T-helper 9 cell (primary cell): ENCODE results near the gene DEAF1.

Source experiments
- DNase-seq: peaks from one replicate; pipeline ENCODE4 v3.0.0-alpha.2; 2020

Gene DEAF1

DNA sequence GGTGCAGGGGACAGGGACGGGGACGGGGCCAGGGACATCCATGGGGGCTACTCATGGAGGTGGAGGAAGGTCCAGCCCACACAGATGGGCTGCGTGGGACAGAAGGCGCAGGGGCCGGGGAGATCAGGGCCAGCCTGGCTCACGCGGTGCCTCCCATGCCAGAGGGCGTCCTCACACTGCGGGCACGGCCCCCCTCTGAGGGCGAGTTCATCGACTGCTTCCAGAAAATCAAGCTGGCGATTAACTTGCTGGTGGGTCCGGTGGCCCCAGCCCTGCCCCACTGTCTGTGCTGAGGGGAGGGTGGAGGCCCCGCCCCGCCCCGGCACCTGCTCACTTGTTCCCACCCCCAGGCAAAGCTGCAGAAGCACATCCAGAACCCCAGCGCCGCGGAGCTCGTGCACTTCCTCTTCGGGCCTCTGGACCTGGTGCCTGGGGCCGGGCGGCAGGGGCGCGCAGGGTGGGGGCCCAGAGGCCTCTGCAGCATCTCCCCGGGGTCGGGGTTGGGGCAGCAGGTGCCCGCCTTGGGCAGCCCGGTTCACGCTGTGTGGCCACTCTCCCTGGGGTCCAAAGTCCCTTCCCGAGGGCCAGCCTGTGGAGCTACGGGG is 26.8 kb upstream of the DEAF1 start:
- peak; percentile 49 for DNase-seq

DNA sequence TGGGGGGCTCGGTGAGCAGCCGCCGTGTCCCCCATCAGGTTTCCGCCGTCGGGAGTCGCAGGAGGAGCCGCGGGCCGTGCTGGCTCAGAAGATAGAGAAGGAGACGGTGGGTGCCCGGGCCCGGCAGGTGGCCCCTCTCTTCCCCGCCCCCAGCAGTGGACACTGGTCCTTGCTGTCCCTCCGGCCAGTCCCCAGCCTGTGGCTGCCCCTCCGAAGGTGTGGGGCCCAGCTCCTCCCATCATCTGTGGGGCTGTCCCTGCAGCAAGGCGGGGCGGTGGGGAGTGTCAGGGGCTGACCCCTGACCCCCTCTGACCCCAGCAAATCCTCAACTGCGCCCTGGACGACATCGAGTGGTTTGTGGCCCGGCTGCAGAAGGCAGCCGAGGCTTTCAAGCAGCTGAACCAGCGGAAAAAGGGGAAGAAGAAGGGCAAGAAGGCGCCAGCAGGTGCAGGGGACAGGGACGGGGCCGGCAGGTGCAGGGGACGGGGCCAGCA is 26.3 kb upstream of the DEAF1 start:
- DNase-seq: no peak

DNA sequence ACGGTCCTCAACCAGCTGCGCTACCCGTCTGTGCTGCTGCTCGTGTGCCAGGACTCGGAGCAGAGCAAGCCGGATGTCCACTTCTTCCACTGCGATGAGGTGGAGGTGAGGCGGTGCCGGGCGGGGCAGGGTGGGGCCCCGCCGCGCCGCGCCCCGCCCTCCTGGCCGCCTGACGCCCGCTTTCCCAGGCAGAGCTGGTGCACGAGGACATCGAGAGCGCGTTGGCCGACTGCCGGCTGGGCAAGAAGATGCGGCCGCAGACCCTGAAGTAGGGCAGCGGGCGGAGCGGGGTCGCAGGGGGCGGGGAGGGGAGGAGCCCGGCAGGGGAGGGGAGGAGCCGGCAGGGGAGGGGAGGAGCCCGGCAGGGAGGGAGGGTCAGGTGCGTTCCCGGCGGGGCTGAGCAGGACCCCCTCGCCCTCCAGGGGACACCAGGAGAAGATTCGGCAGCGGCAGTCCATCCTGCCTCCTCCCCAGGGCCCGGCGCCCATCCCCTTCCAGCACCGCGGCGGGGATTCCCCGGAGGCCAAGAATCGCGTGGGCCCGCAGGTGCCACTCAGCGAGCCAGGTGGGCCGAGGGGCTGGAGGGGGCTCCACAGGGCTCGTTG is 25.7 kb upstream of the DEAF1 start:
- peak; percentile 65 for DNase-seq

DNA sequence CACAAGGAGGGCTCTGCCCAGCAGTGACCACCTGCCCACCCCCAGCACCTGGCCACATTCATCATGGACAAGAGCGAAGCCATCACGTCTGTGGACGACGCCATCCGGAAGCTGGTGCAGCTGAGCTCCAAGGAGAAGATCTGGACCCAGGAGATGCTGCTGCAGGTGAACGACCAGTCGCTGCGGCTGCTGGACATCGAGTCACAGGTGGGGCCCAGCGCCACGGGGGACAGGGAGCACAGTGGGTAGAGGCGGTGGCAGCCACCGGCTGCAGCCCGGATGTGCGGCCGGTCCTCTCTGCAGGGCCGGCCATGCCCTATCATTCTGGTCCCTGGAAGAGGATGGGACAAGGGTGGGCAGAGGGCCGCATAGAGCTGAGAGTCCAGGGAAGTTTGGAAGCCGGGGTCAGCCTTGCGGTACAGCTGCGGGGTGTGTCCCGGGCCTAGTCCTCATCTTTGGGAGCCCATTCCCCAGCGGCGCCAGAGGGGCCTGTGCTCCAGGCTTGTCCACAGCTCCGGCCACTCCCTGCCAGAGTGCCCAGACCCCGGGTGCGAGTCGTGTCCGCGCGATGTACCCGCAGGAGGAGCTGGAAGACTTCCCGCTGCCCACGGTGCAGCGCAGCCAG is 25.1 kb upstream of the DEAF1 start:
- no peak for DNase-seq

DNA sequence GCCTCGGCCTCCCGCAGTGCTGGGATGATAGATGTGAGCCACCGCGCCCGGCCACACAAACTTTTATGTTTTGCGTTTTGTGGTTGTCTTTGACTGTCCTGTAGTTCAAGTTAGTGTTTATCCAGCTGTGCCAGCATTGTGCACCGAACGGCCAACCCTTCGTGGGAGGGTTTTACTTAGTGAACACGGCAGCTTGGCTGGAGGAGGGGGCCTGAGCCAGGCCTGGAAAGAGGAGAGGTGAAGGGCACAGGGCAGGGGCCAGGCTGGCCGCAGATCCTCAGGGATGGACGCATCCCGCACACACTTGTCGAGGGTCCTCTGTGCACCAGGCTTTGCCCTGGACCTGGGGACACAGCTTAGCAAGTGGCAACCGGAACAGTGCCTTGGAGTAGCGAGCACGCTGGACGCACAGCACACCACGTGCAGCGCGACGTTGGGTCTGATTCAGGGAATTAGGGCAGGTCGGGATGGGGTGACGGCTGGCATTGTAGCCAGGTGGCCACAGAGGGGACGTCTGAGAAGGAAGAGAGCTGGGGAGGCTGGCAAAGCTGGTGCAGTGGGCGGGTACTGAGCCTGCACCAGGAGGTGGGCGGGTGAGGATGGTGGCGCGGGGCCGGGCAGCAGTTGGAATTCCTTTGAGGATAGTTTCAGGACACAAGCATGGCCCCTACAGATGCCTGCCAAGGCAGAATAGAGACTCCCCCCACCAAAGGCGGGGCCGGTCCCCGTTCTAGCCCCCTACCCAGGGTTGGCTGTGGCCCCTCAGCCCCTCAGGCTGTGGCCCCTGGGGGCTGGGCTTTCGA is 24.4 kb upstream of the DEAF1 start:
- DNase-seq: no peak

DNA sequence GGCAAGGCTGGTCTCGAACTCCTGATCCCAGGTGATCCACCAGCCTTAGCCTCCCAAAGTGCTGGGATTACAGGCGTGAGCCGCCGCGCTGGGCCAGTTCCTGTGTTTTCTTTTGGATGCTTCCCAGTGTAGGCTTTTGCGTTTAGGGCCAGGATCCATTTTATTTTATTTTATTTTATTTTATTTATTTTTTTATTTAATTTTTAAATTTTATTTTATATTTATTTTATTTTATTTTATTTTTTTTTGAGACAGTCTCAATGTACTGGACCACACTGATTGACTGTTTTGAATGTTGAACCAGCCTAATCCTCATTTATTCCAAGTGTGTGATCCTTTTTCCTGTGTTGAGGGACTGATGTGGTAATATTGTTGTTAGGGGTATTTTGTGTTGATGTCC is 19.4 kb upstream of the DEAF1 start:
- no peak for DNase-seq

DNA sequence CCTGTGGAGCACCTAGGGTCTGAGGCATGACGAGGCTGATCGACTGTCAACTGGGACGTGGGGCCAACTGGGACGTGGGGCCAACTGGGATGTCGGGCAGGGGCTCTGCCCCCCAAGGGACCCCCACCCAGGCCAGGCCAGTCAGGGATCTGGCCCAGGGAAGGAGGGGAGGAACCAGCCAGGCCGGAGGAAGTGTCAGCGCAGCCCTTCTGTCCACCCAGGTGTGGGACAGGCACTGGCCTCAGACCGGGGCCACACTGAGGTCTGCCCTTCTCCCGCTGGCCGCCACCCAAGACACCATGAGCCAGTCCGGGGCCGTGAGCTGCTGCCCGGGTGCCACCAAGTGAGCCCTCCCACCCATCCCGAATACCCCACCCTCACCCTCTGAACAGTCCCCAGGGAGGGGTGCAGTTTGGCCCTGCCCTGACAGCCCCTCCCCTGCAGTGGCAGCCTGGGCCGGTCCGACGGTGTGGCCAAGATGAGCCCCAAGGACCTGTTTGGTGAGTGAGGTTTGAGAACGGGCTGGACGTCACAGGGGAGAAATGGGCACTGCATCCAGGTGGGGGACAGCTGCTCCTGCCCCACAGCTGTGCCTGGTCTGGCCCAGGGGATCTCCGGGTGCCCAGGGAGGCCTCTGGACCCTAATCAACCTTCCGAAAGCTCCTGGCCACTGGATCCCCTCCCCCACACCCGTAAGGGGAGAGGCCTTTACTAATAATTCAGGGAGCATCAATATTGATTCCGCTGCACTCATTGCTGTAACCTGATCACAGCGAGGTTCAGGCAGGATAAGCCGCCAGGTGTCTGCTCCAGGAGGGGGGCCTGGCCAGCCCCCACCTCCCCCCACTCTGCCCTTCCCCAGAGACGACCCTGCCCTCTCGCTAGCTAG is 14.3 kb upstream of the DEAF1 start:
- DNase-seq: no peak

DNA sequence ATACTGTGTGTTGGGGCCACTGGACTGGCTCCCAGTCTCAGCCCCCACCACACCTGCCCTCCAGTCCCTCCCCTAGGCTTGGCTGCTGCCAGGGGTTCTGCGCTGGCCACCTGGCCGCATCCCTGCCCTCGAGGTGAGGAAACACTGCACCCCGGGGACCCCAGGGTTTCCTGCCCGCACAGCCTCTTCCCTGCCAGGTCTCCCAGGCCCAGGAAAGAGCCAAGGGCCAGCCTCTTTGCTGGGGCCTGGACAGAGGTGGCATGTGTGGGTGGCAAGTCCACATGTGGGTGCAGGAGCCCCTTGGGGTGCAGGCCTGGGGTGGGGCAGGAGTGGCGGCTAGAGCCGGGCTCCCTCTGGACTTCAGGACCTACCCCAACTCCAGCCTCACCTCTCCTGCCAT is 13.5 kb upstream of the DEAF1 start:
- DNase-seq: no peak

DNA sequence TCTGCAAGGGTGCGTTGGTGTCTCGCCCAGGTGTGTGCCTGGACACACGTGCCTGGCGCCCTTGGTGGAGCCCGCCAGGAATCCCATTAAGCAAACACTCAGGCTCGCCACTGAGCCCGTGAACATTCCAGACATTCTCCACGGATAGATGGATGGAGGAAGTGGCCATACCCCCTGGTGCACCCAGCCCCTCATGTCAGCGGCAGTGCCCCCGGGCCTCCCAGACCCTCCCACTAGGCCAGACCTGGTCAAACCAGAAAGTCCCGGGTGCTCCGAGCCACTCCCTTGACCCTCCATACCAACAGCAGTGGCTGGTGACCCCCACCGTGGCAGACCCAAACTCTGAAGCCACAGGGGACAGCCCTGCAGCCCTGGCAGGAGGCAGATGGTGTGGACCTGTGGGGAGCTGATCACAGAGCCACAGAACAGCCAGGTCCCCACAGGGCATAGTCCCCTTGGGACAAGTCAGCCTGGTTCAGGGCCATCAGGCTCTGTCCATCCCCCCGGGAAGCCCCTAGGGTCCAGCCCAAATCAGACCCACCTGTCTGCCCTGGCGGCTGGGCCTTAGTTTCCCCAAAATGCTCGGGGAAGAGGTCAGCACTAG is 12.9 kb upstream of the DEAF1 start:
- no peak for DNase-seq

DNA sequence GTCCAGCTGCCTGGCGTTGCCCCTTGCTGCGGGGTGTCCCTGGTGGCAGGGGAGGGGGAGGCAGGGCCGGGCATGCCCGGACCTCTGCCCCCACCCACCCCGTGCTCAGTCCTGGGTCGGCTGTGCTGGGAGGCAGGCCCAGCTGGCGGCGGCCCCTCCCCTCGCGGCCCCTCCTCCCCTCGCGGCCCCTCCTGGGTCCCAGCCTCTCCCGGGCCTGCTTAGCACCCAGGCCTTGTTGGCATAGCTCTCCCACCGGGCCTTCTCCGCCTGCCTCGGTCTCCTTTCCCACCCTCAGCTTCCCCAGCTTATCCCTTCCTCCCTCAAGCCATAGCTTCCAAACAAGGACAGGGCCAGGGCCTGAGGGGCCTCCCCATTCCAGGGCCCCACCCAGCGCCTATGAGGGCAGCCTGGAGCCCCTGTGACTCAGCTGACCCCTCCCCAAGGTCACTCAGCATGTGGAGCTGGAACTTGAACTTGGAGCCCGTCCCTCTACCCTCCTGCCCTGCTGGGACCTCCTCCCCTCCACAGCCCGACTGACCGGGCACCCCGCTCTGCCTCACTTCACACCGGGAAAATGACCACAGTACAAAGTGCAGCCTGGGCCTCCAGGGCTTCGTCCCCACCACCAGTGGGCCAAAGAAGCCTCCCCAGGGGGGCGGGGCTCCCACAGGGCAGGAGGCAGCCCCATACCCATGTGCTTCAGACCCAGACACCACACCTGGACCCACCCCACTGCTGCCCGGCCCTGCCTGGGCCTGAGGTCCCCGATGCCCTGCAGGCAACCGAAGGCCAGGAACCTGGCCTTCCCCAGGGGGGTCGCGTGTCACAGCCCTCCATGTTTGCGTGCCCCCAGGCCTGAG is 12.2 kb upstream of the DEAF1 start:
- no peak for DNase-seq

DNA sequence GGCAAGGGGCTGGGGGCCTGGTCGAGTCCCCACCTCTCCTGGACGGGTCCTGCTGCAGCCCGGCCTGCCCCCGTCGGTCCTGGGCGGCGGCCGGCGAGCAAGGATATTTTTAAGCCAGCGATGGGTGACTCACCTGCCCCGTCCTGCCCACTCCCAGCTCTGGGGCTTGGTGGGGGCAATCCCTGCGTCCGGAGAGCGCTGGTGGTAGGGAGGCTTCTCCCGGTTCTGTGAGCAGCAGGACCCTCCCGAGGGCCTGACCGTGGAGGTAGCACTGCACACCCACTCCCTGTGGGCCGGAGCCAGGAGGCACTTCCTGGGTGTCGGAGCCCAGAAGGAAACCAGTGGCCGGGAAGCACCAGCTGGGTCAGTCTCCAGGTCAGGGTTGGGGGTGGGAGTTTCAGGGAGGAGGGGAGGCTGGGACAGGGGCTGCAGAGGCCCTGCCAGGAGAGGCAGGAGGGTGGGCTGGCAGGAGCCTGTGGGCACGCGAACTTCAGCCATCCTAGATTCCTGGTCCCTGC is 11.5 kb upstream of the DEAF1 start:
- no peak for DNase-seq

DNA sequence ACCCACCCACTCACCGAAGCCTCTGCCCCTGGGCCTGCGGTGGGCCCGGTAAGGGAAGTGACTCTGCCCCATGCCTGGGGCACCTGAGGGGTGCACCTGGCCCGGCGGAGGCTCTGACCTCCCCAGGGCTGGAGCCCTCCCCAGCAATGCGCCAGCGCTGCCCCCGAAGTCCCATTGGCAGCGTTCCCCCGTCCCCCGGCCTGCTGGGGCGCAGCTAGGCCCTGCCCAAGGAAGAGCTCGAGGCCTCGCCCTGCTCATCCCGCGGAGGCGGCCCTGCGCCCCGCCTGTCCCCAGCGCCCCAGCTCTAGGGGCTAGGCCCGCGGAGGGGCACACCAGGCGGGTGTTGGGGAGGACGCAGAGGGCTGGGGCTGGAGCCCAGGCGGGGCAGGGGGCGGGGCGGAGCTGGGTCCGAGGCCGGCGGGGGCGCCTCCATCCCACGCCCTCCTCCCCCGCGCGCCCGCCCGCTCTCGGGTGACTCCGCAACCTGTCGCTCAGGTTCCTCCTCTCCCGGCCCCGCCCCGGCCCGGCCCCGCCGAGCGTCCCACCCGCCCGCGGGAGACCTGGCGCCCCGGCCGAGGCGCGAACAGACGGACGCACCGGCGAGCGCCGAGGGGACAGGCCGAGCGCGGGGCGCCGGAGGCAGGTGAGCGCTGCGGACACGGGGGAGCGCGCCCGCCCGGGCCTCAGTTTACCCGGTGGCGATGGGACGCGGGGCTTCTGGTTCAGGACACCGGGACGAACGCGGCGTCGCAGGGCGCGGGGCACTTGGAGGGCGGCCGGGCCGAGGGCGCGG is 10.8 kb upstream of the DEAF1 start, which contains the start of gene EPS8L2:
TSS of gene EPS8L2 (plus strand) at position 586 of the 793 bp plus-strand sequence. CDS start 3,177 bp downstream, outside the sequence.
- DNase-seq: no peak

DNA sequence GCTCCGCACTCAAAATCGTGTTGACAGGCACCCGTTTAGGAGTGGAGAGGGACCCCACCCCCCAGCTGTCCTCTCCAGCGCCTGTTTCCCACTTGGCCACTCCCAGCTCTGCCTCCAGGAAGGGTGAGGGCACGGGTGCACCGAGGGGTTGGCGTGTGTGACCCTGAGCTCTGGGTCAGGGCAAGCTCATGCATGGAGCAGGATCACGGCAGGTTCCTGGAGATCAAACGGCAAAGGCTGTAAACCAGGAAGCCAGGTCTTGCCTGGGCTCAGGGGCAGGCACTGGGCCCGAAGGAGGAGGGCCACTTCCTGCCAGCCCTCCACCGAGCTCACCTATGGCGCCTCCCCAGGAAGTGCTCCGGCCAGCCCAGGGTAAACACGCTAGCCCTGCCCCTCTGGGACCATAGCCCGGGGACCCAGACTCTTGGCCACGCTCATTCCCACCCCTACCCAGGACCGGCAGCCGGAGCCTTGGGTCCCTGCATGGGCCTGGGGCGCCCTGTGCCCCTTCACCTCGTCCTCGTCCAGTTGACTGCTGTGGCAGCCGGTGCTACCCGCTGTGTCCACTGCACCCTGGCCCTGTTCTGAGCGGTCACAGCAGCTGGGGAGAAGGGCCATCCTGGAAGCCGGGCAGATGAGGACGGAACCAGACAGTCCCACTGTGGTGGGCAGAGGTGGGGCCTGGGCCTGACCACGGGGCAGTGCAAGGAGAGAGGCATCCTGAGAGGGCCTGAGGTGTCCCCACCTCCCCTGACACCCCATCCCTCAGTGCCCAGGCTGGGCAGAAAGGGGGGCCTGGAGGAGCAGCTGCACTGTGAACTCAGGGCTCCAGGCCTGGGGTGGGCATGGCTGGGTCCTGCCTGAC is 10.0 kb upstream of the DEAF1 start:
- DNase-seq: no peak

DNA sequence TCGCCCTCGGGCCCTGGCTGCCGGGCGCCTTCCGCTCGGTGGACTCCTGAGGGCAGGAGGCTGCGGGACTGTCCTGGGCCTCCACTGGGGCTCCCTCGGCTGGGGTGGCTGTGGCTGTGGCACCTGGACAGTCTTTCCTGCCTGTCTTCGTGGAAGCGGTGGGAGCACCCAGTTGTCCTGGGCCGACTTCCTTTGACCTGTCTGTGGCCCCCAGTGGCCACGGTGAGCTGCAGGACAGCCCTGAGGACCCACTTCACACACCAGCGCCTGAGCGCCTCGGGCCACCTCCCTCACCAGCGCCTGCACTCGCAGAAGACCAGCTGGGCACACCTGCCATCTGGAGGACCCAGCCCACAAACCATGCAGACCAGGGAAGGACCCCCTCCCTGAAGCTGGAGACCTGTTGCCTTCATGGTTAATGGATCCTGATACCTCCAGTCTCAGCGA is 9.2 kb upstream of the DEAF1 start:
- no peak for DNase-seq

DNA sequence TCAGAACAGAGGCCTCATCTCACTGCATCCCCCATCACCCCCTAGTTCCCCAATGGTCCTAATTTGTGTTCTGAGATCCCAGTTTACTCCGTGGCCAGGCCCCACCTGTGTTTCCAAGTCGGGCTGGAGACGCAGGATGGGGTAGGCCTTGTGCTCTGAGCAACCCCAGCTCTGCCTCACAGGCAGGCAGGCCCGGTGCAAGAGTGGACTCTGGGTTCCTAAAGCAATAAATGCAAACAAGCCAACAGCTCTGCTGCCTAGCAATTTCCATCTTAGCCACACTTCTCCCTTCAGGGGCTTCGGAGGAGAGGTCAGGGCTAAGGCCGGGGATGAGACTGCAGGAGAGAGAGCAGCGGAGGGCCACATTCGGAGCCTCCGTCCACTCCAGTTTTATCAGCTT is 8.5 kb upstream of the DEAF1 start:
- DNase-seq: no peak

DNA sequence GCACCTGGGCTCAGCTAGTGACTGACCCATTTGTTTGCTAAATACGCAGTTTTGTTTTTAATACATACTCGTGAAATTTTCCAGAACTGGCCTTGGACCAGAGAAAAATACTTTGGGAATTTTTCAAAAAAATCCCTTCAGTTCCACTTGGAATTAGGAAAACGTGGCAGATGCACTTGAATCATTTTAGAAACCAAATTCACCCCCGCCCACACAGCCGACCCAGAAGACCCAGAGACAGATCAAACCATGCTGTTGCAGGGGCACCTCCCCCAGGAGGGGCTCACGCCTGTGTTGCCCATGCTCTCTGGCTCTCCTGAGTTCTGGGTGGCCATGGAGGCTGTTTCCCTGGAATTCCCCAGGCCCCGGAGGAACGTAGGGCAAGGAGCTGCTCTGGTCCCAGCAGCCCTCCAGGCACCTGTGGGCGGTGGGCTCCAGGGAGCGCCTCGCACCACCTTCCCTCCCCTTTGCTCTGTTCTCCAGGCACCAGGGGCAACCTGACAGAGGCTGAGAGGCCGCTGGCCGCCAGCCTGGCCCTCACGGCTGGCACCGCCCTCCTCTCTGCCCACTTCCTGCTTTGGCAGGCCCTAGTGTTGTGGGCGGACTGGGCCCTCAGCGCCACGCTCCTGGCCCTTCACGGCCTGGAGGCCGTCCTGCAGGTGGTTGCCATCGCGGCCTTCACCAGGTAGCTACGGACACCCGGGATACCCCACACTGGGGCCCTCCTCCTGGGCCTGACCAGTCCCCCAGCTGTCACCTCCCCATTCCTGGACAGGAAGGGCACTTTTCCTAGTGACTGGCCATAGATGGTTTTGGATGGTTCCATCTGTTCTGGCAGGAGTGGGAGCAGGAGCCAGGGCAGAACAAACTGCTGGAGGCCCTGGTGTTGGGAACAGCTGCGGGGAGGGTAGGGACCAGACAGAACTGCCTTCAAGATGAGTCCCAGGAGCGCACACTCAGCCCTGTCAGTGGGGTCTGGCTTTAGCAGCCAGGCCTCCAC is 7.7 kb upstream of the DEAF1 start:
- no peak for DNase-seq

DNA sequence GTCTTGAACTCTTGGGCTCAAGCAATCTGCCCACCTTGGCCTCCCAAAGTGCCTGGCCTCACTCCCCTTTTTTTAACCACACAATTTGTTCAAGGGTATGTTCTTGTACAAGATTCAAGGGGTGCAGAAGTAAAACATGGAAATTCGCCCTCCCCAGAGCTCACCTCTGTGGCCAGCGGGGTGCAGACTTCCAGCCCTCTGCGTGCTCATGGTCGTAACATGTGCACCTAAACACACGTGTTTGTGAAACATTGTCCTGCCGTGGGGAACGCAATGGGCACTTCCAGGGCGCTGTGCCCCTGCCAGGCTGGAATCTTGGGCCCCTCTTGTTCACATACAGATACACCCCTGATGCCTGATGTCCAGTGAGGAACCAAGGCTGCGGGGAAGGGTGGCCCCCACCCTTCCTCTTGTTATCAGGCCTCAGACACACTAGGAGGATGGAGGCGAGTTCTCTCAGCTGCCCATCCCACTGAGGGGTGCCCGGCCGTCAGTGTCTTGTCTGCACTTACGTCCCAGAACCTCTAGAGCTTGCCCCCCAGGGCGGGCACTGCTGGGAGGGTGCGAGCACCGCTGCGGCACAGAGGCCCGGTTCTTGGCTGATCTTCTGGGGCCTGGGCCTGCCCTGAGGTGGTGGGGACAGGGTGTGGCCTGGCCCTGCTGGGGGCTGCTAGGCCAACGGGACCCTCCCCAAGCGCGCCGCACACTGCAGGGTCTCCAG is 6.9 kb upstream of the DEAF1 start:
- no peak for DNase-seq
